Measurements from ENCODE around the gene TMEM51.
"Not testable (repeated sequence)": the region's sequence is repeated elsewhere in the genome, so short reads cannot be mapped to it uniquely, and the experiment has no call there.

TMEM51 gene

GRCh38 chr1:15154480-15155036 lies 1.0 kb downstream of the TMEM51 start:
- DNase-seq (ENCODE audit: low spot score): peak; percentile 34

DNA sequence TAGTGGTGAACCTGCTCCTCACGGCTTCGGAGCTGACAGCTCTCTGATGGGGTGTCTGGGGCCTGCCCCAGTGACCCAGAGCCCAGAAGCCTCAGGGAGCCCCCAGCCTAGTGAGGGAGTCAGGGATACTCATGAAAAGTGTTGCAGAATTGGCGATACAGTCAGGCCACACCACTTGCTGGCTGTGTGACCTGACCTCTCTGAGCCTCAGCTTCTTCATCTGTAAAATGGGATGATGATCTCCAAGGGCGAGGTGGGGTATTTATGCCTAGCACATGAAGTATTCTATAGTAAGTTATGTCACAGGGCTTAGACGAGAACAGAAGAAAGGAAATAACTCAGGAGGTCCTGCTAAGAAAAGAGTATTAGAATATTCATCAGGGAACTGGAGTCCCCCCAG lies 1.6 kb downstream of the TMEM51 start:
- no peak for DNase-seq (ENCODE audit: low spot score)

DNA sequence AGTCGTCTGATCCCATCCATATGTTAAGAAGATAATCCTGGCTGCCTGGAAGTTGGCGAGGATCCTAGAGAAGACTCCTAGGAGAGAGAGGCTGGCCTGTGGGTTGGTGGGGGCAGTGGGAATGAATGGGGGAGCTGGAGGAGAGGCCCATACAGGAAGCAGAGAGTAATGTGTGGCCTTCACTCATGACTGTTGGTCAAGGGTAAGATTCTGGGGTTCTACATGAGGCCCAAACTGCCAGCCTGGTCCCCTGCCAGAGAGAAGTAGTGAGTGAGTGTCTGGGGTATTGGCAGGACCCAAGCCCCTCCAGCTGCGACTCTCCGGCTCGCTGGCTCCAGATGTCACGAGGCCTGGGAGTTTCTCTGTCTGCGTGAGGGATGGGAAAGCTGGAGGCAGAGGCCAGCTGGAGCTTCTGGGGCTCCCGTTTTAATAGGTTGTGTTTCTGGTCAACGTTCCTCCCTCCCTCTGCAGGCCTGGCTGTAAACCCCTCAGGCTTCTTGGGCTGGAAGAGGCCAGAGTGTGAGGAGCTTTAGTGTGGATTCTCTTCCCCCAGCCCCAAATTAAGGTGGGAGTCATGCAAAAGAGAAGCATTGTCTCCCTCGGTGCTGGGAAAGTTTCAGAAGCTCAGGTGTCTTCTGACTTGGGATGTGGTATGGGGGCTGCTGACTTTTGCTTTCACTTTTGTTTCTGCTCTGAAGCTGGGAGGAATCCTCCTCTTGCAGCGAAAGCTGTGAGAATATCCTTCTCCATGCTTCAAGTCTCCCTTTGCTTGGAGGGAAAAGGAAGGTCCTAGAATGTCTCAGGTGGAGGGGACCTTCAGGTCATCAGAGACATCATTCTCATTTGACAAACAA lies 2.6 kb downstream of the TMEM51 start:
- no peak for DNase-seq (ENCODE audit: low spot score)

- DNase-seq (ENCODE audit: low spot score): no peak
Observed at GRCh38 chr1:15156807-15157380, 3.3 kb downstream of the TMEM51 start.

GRCh38 chr1:15157524-15158399 lies 4.2 kb downstream of the TMEM51 start:
- DNase-seq (ENCODE audit: low spot score): no peak

- peak; percentile 61 for DNase-seq (ENCODE audit: low spot score)
Observed at GRCh38 chr1:15158506-15159165, 5.1 kb downstream of the TMEM51 start.

DNA sequence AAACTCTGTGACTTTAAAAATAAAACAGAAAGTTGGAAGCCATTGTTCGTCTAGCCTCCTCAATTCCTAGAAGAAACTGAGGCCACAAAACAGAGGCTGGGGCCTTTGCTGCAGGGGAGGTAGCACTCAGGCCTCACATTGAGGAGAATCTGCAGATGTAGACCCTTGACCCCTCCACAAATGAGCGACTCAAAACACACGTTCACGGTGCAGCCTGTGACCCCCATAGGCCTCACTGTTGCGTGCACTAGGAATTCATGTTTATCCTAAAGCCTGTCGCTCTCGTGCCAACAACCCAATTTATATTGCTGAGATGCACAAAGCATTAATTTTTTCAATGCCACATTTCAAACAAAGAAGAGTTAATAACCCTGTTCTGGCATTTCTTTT lies 5.6 kb downstream of the TMEM51 start:
- DNase-seq (ENCODE audit: low spot score): no peak

DNA sequence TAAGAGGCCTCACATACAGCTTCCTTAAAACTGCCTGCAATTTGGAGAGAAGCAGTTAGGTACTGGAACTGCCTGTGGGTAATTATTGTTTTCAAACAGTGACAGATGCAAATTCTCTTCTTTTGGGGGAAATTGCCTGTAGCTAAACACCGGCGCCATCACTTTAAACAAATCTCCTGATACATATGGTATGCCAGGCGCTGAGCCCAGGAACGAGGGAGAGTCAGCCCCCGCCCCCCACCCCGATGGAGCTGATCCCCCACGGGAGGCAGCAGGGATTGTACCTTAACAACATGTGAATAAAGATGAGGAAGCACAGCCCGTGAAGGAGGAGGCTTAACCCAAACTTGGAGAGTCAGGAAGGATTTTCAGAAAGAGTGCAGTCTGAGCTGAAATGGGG lies 7.1 kb downstream of the TMEM51 start:
- DNase-seq (ENCODE audit: low spot score): no peak

GRCh38 chr1:15167386-15167785 lies 13.8 kb downstream of the TMEM51 start:
- no peak for DNase-seq (ENCODE audit: low spot score)

GRCh38 chr1:15168479-15168878 lies 14.9 kb downstream of the TMEM51 start:
- DNase-seq (ENCODE audit: low spot score): peak; percentile 77

DNA sequence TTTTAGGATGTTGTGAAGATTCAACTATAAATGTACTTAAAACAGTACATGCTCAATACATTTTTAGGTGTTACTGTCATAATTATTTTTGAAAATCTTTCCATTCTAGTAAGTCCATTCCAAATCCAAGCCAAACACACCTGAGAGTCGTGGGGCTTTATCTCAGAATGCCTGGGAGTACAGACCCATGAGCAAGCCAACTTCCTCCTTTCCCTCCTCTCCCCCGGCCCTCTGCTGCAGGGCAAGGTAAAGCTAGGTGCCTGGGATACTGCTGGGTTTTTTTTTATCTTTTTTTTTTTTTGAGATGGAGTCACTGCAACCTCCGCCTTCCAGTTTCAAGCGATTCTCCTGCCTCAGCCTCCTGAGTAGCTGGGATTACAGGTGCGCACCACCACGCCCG lies 16.5 kb downstream of the TMEM51 start:
- DNase-seq (ENCODE audit: low spot score): no peak

DNA sequence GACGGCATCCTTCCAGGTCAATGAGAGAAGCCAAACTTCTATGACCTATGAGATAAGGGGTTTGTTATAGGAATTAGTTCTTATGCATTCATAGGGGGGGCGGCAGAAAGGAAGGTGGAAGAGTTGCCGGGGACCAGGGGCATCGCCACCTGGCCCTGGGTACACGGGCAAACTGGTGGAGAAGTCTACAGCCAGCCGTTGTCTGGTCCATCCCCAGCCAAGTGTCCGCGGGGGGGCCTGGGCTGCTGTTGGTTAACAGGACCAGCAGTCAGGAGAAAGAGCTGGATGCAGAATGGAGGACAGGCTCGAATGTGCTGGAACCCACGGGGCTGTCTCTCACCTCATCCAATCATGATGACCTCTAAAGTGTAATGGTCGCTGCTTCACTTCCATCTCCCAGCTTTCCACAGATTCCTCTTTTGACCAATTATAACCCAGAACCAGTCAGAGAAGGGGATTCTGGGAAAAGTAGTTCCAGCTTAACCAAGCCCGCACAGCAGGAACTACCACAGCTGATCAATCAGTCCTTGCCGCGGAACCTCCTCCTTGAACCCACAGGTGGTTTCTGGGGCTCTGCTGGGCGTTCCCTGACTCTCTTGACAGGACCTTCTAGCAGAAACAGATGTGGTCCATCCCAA lies 17.8 kb downstream of the TMEM51 start:
- DNase-seq (ENCODE audit: low spot score): no peak

DNA sequence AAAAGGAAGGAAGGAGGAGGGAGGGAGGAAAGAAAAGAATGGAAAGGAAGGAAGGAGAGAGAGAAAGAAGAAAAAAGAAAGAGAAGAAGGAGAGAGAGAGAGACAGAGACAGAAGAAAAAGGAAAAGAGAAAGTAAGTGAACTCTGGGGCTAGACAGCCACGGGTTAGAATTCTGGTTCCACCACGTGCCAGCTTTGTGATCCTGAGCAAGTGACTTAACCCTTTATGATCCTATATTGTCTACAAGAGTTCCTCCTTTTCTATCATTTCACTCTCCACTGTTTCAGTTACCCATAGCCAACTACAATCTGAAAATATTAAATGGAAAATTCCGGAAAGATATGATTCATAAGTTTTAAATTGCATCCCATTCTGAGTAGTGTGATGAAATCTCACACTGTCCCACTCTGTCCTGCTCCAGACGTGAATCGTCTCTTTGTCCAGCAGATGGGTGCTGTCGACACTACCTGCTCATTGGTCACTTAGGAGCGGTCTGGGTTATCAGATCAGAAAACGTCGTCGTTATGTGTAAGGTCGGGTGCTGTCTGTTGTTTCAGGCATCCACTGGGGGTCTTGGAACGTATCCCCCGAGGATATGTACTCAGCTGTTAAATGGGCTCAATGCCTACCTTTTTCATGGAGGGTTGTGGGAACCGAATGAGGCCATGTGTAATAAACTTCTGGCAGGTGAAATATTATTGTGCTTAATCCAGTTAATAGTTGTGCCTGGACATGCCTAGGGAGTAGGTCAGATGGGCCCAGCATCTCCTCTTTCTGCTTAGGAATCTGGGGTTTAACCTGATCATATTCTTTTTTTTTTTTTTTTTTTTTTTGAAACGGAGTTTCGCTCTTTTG lies 19.1 kb downstream of the TMEM51 start:
- no peak for DNase-seq (ENCODE audit: low spot score)

- DNase-seq (ENCODE audit: low spot score): no peak
Observed at GRCh38 chr1:15173863-15174614, 20.5 kb downstream of the TMEM51 start.

DNA sequence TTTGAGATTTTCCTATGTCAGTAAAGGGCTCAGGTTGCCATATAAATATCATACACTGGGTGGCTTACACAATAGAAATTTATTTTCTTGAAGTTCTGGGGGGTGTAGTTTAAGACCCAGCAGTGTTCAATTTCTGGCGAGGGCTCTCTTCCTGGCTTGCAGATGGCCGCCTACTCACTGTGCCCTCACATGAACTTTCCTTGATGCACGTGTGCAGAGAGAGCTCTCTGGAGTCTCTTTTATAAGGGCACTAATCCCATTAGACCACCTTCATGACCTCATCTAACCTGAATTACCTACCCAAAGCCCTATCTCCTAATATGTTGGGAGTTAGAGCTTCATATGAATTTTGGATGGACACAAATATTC lies 21.1 kb downstream of the TMEM51 start:
- DNase-seq (ENCODE audit: low spot score): no peak

DNA sequence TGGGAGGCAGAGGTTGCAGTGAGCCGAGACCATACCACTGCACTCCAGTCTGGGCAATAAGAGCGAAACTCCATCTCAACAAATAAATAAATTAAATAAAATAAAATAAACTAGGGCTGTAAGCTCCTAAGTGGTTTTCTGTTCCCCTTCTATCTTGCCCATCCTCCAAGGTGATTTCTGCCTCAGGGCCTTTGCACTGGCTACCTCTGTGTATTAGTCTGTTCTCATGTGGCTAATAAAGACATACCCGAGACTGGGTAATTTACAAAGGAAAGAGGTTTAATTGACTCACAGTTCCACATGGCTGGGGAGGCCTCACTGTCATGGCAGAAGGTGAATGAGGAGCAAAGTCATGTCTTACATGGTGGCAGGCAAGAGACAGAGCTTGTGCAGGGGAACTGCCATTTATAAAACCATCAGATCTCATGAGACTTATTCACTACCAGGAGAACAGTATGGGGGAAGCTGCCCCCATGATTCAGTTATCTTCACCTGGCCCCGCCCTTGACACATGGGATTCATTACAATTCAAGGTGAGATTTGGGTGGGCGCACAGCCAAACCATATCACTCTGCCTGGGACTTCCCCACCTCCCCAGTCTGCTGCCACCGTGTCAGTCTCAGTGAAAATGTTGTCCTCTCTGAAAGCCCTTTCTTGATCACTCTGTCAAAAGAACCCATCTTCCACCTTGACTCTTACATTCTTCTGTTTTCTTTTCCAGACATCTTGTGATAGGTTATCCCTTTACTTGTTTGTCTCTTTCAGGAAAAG lies 22.0 kb downstream of the TMEM51 start:
- DNase-seq (ENCODE audit: low spot score): not testable (repeated sequence)

- no peak for DNase-seq (ENCODE audit: low spot score)
Observed at GRCh38 chr1:15176120-15176519, 22.6 kb downstream of the TMEM51 start.

GRCh38 chr1:15176898-15177665 lies 23.5 kb downstream of the TMEM51 start:
- DNase-seq (ENCODE audit: low spot score): no peak

Measured in AG08396 (cell line).